H9 (cell line): ENCODE data around the gene HMGA1. TPM values are rescaled to one million over a fixed set of nuclear protein-coding genes. Genes with fewer than 3 reads are reported as not detected.

Experiments used
- DNase-seq: peaks from one replicate; pipeline ENCODE4 v3.0.0-alpha.2; 2017
- H2AFZ ChIP-seq: one replicate; pipeline ENCODE4 v1.6.1; 2013; ENCODE audit warnings: mild to moderate bottlenecking, low read length, control low read depth, moderate library complexity
- H2AK5ac ChIP-seq: 2 replicates; pipeline ENCODE4 v1.6.1; 2013; ENCODE audit warnings: low read length, control low read depth, mixed read lengths; ENCODE audit not compliant: insufficient read length
- H2BK120ac ChIP-seq: one replicate; pipeline ENCODE4 v1.6.1; 2013; ENCODE audit warnings: low read depth, mild to moderate bottlenecking, low read length, control low read depth, inconsistent platforms; ENCODE audit not compliant: poor library complexity, severe bottlenecking
- H2BK12ac ChIP-seq: 2 replicates; pipeline ENCODE4 v1.6.1; 2013; ENCODE audit warnings: low read length, control low read depth, mixed read lengths, low read depth; ENCODE audit not compliant: insufficient read length
- H2BK15ac ChIP-seq: 2 replicates; pipeline ENCODE4 v1.6.1; 2013; ENCODE audit warnings: low read depth, low read length, control low read depth
- H2BK20ac ChIP-seq: one replicate; pipeline ENCODE4 v1.6.1; 2013; ENCODE audit warnings: low read depth, mild to moderate bottlenecking, low read length, control low read depth, inconsistent platforms; ENCODE audit not compliant: poor library complexity, severe bottlenecking
- H2BK5ac ChIP-seq: 2 replicates; pipeline ENCODE4 v1.6.1; 2013; ENCODE audit warnings: low read length, control low read depth, mixed read lengths; ENCODE audit not compliant: insufficient read length
- H3K14ac ChIP-seq: 2 replicates; pipeline ENCODE4 v1.6.1; 2013; ENCODE audit warnings: low read length, control low read depth; ENCODE audit not compliant: insufficient read depth
- H3K18ac ChIP-seq: 2 replicates; pipeline ENCODE4 v1.6.1; 2013; ENCODE audit warnings: low read depth, mild to moderate bottlenecking, mixed read lengths, low read length, control low read depth; ENCODE audit not compliant: insufficient read length
- H3K23ac ChIP-seq: 2 replicates; pipeline ENCODE4 v1.6.1; 2013; ENCODE audit warnings: low read length, control low read depth, mixed read lengths, low read depth; ENCODE audit not compliant: insufficient read length
- H3K23me2 ChIP-seq: 2 replicates; pipeline ENCODE4 v1.6.1; 2013; ENCODE audit warnings: low read depth, mild to moderate bottlenecking, mixed read lengths, low read length, control low read depth; ENCODE audit not compliant: insufficient read length, poor library complexity, severe bottlenecking
- H3K27ac ChIP-seq: 2 replicates; pipeline ENCODE4 v1.5.1; 2013; ENCODE audit warnings: low read length, control low read depth, mixed read lengths, low read depth; ENCODE audit not compliant: insufficient read length
- H3K27me3 ChIP-seq: 2 replicates; pipeline ENCODE4 v1.6.1; 2013; ENCODE audit warnings: low read length, control low read depth, inconsistent platforms; ENCODE audit not compliant: insufficient read depth
- H3K4ac ChIP-seq: 2 replicates; pipeline ENCODE4 v1.6.1; 2013; ENCODE audit warnings: low read depth, mild to moderate bottlenecking, control low read depth, inconsistent platforms, low read length, moderate library complexity
- H3K4me1 ChIP-seq: 2 replicates; pipeline ENCODE4 v1.6.1; 2013; ENCODE audit warnings: low read length, control low read depth, inconsistent platforms; ENCODE audit not compliant: insufficient read depth
- H3K4me2 ChIP-seq: 2 replicates; pipeline ENCODE4 v1.6.1; 2013; ENCODE audit warnings: low read length, control low read depth, mixed read lengths; ENCODE audit not compliant: insufficient read length, insufficient read depth
- H3K56ac ChIP-seq: 2 replicates; pipeline ENCODE4 v1.6.1; 2013; ENCODE audit warnings: low read depth, mild to moderate bottlenecking, mixed read lengths, low read length, control low read depth; ENCODE audit not compliant: insufficient read length
- H3K79me1 ChIP-seq: 2 replicates; pipeline ENCODE4 v1.6.1; 2013; ENCODE audit warnings: low read depth, mild to moderate bottlenecking, moderate library complexity, low read length, control low read depth, inconsistent platforms; ENCODE audit not compliant: insufficient read depth, poor library complexity, severe bottlenecking
- H3K79me2 ChIP-seq: 2 replicates; pipeline ENCODE4 v1.6.1; 2013; ENCODE audit warnings: low read length, control low read depth, inconsistent platforms; ENCODE audit not compliant: insufficient read depth
- H3K9ac ChIP-seq: 2 replicates; pipeline ENCODE4 v1.6.1; 2013; ENCODE audit warnings: low read length, control low read depth, mixed read lengths; ENCODE audit not compliant: insufficient read length; ENCODE audit errors: extremely low read depth
- H3K9me3 ChIP-seq: one replicate; pipeline ENCODE4 v1.6.1; 2013; ENCODE audit warnings: low read depth, low read length, inconsistent platforms; ENCODE audit not compliant: control insufficient read depth
- H3T11ph ChIP-seq: one replicate; pipeline ENCODE4 v1.6.1; 2013; ENCODE audit warnings: mild to moderate bottlenecking, low read length, control low read depth, inconsistent platforms
- H4K20me1 ChIP-seq: one replicate; pipeline ENCODE4 v1.6.1; 2013; ENCODE audit not compliant: control insufficient read depth, insufficient read length, insufficient read depth
- H4K5ac ChIP-seq: 2 replicates; pipeline ENCODE4 v1.6.1; 2013; ENCODE audit warnings: low read depth, mild to moderate bottlenecking, mixed read lengths, low read length, control low read depth; ENCODE audit not compliant: insufficient read length
- H4K8ac ChIP-seq: replicated peaks from 2 replicates; pipeline ENCODE4 v1.6.1; 2013; ENCODE audit warnings: low read length, control low read depth, mixed read lengths, low read depth; ENCODE audit not compliant: insufficient read length
- H4K91ac ChIP-seq: 2 replicates; pipeline ENCODE4 v1.6.1; 2013; ENCODE audit warnings: low read depth, mild to moderate bottlenecking, moderate library complexity, mixed read lengths, low read length, control low read depth; ENCODE audit not compliant: insufficient read length
- H3K27ac Mint-ChIP-seq, 3 experiments: 2 replicates in 2 of 3; 3 replicates in 1 of 3; pipeline ENCODE4 v1.8.0; 2020 to 2021; ENCODE audit warnings: mixed read lengths in 3 of 3, mild to moderate bottlenecking in 1 of 3, moderate library complexity in 1 of 3
- H3K27me3 Mint-ChIP-seq: 2 replicates; pipeline ENCODE4 v1.8.0; 2021; ENCODE audit warnings: low read depth, mild to moderate bottlenecking, moderate library complexity, mixed read lengths
- H3K36me3 Mint-ChIP-seq, 3 experiments: 2 replicates in 2 of 3; 3 replicates in 1 of 3; pipeline ENCODE4 v1.8.0; 2020 to 2021; ENCODE audit warnings: low read depth in 3 of 3, mixed read lengths in 3 of 3; ENCODE audit not compliant: insufficient read depth in 1 of 3
- H3K4me1 Mint-ChIP-seq, 2 experiments: 2 replicates each; pipeline ENCODE4 v1.8.0; 2020; ENCODE audit warnings: mixed read lengths in 2 of 2
- H3K4me3 Mint-ChIP-seq, 2 experiments: 2 replicates in 1 of 2; 3 replicates in 1 of 2; pipeline ENCODE4 v1.8.0; 2020 to 2021; ENCODE audit warnings: mild to moderate bottlenecking in 2 of 2, mixed read lengths in 2 of 2, moderate library complexity in 1 of 2
- H3K9me3 Mint-ChIP-seq, 2 experiments: 2 replicates in 1 of 2; 3 replicates in 1 of 2; pipeline ENCODE4 v1.8.0; 2020; ENCODE audit warnings: mild to moderate bottlenecking in 2 of 2, mixed read lengths in 2 of 2, moderate library complexity in 1 of 2
- WGBS: extraction: QIAGEN DNeasy Blood & Tissue Kit; methylation state at CpG from one replicate; pipeline ENCODE4 v1.1.7; 2013; ENCODE audit warnings: missing lambda C conversion rate, low lambda C conversion rate, mixed read lengths; ENCODE audit not compliant: insufficient read length; ENCODE audit errors: extremely low coverage; 5-methylcytosine and 5-hydroxymethylcytosine counted together
- total RNA-seq: library from RNA; stranded (reverse); gene quantifications from 2 replicates; pipeline ENCODE4 v1.2.1, GENCODE V29; 2021
- TF ChIP-seq, protein P1 (sequence below): fragments of 200-600 bp; sonication (generic); conservative IDR thresholded peaks from 3 replicates; pipeline ENCODE4 v1.8.0; 2021; ENCODE audit warnings: antibody characterized with exemption, mild to moderate bottlenecking

Gene HMGA1
- total RNA-seq, 1 experiment from 2014 or later, result 2,116 TPM

- Histone ChIP-seq H3T11ph (no peak overlapping the region), H2BK5ac (no peak overlapping the region), H3K79me2 (no peaks in the 10 kb centered on the region), H3K79me1 (peaks cover 3% of the 10 kb centered on the region), H4K8ac (no peak overlapping the region), H2BK120ac (no peak overlapping the region), H3K9ac (no peak overlapping the region), H3K14ac (no peak overlapping the region), H3K56ac (no peak overlapping the region), H3K9me3 (no peaks in the 10 kb centered on the region), H3K4me2 (no peak overlapping the region), H2BK12ac (no peak overlapping the region), H3K23me2 (peaks cover 4% of the 10 kb centered on the region), H3K4ac (no peak overlapping the region), H4K5ac (no peak overlapping the region), H3K23ac (no peak overlapping the region), H3K4me1 (no peaks in the 10 kb centered on the region), H3K27me3 (no peaks in the 10 kb centered on the region), H2AFZ (no peak overlapping the region), H3K27ac (no peak overlapping the region), H3K18ac (no peak overlapping the region), H4K91ac (no peak overlapping the region), H2AK5ac (no peak overlapping the region), H2BK15ac (no peak overlapping the region), H4K20me1 (no peaks in the 10 kb centered on the region), H2BK20ac (no peak overlapping the region)
- TF ChIP-seq, protein P1, sequence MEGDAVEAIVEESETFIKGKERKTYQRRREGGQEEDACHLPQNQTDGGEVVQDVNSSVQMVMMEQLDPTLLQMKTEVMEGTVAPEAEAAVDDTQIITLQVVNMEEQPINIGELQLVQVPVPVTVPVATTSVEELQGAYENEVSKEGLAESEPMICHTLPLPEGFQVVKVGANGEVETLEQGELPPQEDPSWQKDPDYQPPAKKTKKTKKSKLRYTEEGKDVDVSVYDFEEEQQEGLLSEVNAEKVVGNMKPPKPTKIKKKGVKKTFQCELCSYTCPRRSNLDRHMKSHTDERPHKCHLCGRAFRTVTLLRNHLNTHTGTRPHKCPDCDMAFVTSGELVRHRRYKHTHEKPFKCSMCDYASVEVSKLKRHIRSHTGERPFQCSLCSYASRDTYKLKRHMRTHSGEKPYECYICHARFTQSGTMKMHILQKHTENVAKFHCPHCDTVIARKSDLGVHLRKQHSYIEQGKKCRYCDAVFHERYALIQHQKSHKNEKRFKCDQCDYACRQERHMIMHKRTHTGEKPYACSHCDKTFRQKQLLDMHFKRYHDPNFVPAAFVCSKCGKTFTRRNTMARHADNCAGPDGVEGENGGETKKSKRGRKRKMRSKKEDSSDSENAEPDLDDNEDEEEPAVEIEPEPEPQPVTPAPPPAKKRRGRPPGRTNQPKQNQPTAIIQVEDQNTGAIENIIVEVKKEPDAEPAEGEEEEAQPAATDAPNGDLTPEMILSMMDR, result peak; percentile 58
- Mint-ChIP-seq H3K36me3 (peaks cover 28 to 45% (median 37%) of the 10 kb centered on the region in 3 experiments), H3K27ac (peak overlapping the region in 2 of 3 experiments; percentile 85 to 93; a peak in 4 of 7 replicates), H3K4me1 (peaks cover 45 to 51% of the 10 kb centered on the region in 2 experiments), H3K27me3 (peaks cover 9% of the 10 kb centered on the region; the same call in 1 of the 2 replicates), H3K9me3 (no peaks in the 10 kb centered on the region), H3K4me3 (peak overlapping the region in 1 of 2 experiments; percentile 18; a peak in 1 of 5 replicates)
- peak; percentile 89 for DNase-seq
- no CpG with 5 or more reads among the region's 8 CpGs for WGBS
These were observed 10.1 kb downstream of the HMGA1 start for GRCh38 chr6:34246563-34247391.
